Measurements from ENCODE around the gene PGLYRP2. TPM values are rescaled to one million over a fixed set of nuclear protein-coding genes. Genes with fewer than 3 reads are reported as not detected.
A peak's percentile ranks its signal among the peaks of the same experiment; 100 is the strongest.

PGLYRP2 gene
- total RNA-seq, 2 donors from 2014 or later: not detected

DNA sequence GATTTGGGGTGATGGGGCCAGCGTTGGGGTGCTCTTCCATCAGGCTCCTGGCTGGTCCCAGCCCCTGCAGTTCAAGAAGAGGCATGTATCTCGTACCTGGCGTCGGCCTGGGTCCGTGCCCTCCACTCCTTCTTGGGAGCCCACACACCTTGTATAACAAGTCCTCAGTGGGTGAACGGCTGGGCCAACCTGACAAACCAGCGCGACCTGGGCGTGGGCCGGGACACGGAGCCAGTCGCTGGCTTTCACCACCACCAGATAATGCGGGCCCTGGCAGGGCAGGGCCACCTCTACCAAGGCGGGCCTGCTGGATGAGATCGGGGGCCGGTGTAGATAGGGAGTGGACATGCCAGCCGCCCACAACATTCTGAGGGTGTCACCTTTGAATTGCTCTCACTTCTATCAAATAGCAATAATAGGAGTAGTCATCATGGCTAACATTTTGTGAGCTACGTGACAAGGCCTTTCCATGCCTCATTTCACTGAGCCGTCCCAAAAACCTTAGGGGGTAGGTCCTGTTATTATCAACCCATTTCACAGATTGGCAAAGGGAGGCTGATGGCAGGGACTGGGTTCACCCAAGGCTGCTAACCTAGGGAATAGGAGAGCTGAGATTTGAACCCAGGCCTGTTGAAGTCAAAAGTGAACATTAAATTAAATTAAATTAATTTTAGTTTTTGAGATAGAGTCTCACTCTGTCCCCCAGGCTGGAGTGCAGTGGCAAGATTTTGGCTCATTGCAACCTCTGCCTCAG, 32.5 kb upstream of the PGLYRP2 start:
- peaks cover 4% of the 10 kb centered on the region for H3K27me3 Mint-ChIP-seq (ENCODE audit: insufficient read depth)
- TF ChIP-seq, protein P1, sequence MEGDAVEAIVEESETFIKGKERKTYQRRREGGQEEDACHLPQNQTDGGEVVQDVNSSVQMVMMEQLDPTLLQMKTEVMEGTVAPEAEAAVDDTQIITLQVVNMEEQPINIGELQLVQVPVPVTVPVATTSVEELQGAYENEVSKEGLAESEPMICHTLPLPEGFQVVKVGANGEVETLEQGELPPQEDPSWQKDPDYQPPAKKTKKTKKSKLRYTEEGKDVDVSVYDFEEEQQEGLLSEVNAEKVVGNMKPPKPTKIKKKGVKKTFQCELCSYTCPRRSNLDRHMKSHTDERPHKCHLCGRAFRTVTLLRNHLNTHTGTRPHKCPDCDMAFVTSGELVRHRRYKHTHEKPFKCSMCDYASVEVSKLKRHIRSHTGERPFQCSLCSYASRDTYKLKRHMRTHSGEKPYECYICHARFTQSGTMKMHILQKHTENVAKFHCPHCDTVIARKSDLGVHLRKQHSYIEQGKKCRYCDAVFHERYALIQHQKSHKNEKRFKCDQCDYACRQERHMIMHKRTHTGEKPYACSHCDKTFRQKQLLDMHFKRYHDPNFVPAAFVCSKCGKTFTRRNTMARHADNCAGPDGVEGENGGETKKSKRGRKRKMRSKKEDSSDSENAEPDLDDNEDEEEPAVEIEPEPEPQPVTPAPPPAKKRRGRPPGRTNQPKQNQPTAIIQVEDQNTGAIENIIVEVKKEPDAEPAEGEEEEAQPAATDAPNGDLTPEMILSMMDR (conservative IDR thresholded peaks at IDR 0.05): no peak
- no peak for DNase-seq
- H3K27me3 ChIP-seq (ENCODE audit: control insufficient read depth, insufficient read depth, low read length, poor library complexity, severe bottlenecking): no peaks in the 10 kb centered on the region
- H3K4me1 Mint-ChIP-seq: no peaks in the 10 kb centered on the region
- H3K36me3 Mint-ChIP-seq (ENCODE audit: low read depth): peaks cover 3% of the 10 kb centered on the region
- no peak overlapping the region for H3K9ac ChIP-seq (ENCODE audit: extremely low read depth, low read length, poor library complexity, severe bottlenecking)
- H3K9me3 ChIP-seq (ENCODE audit: control insufficient read depth, low read length): peaks cover 28% of the 10 kb centered on the region
- H3K4me1 ChIP-seq (ENCODE audit: control insufficient read depth, insufficient read depth, low read length): no peaks in the 10 kb centered on the region
- no peak overlapping the region for H3K27ac Mint-ChIP-seq
- no peak overlapping the region for H3K27ac ChIP-seq (ENCODE audit: low read depth, low read length)
- no peak overlapping the region for H3K4me3 Mint-ChIP-seq
- 87% methylated on average over 11 to 19 of the region's 19 CpGs for WGBS, 2 experiments (ENCODE audit: insufficient coverage in 1 of 2, insufficient read length in 1 of 2)
- no peak overlapping the region for H3K4me3 ChIP-seq (ENCODE audit: low read length)
- H3K36me3 ChIP-seq (ENCODE audit: control insufficient read depth, insufficient read depth, low read length): no peaks in the 10 kb centered on the region
- H3K9me3 Mint-ChIP-seq: peaks cover 84% of the 10 kb centered on the region

- peaks cover 27% of the 10 kb centered on the region for H3K9me3 ChIP-seq (ENCODE audit: control insufficient read depth, low read length)
- H3K36me3 Mint-ChIP-seq (ENCODE audit: low read depth): peaks cover 3% of the 10 kb centered on the region
- H3K36me3 ChIP-seq (ENCODE audit: control insufficient read depth, insufficient read depth, low read length): no peaks in the 10 kb centered on the region
- H3K27me3 Mint-ChIP-seq (ENCODE audit: insufficient read depth): peaks cover 4% of the 10 kb centered on the region
- no peak within 1 kb of the TSS for H3K4me3 Mint-ChIP-seq
- H3K9me3 Mint-ChIP-seq: peaks cover 81% of the 10 kb centered on the region
- H3K27me3 ChIP-seq (ENCODE audit: control insufficient read depth, insufficient read depth, low read length, poor library complexity, severe bottlenecking): no peaks in the 10 kb centered on the region
- no peak within 1 kb of the TSS for H3K27ac ChIP-seq (ENCODE audit: low read depth, low read length)
- H3K4me1 ChIP-seq (ENCODE audit: control insufficient read depth, insufficient read depth, low read length): no peaks in the 10 kb centered on the region
- no peak within 1 kb of the TSS for H3K4me3 ChIP-seq (ENCODE audit: low read length)
- DNase-seq: peak; percentile 68
- no peak within 1 kb of the TSS for H3K9ac ChIP-seq (ENCODE audit: extremely low read depth, low read length, poor library complexity, severe bottlenecking)
- no peak within 1 kb of the TSS for H3K27ac Mint-ChIP-seq
- WGBS, 2 experiments (ENCODE audit: insufficient coverage in 1 of 2, insufficient read length in 1 of 2): 89 to 92% methylated on average over 13 to 52 of the region's 52 CpGs
- no peaks in the 10 kb centered on the region for H3K4me1 Mint-ChIP-seq
- TF ChIP-seq, protein P1 (conservative IDR thresholded peaks at IDR 0.05): no peak
Observed at GRCh38 chr19:15508035-15508710, 28.9 kb upstream of the PGLYRP2 start, which contains the start of gene CYP4F22. Gene CYP4F22 (plus strand): TSS chr19:15508525. CDS start chr19:15525337, 16,812 bp downstream.

- H3K27ac Mint-ChIP-seq: no peak overlapping the region
- H3K27me3 Mint-ChIP-seq (ENCODE audit: insufficient read depth): peaks cover 4% of the 10 kb centered on the region
- H3K27me3 ChIP-seq (ENCODE audit: control insufficient read depth, insufficient read depth, low read length, poor library complexity, severe bottlenecking): no peaks in the 10 kb centered on the region
- no peak overlapping the region for H3K4me3 Mint-ChIP-seq
- peaks cover 3% of the 10 kb centered on the region for H3K36me3 Mint-ChIP-seq (ENCODE audit: low read depth)
- no peak for DNase-seq
- H3K27ac ChIP-seq (ENCODE audit: low read depth, low read length): no peak overlapping the region
- H3K9me3 ChIP-seq (ENCODE audit: control insufficient read depth, low read length): peaks cover 27% of the 10 kb centered on the region
- H3K9me3 Mint-ChIP-seq: peaks cover 80% of the 10 kb centered on the region
- 38 to 71% methylated on average over 3 to 14 of the region's 14 CpGs for WGBS, 2 experiments (ENCODE audit: insufficient coverage in 1 of 2, insufficient read length in 1 of 2)
- H3K4me1 ChIP-seq (ENCODE audit: control insufficient read depth, insufficient read depth, low read length): no peaks in the 10 kb centered on the region
- H3K4me3 ChIP-seq (ENCODE audit: low read length): no peak overlapping the region
- TF ChIP-seq, protein P1 (conservative IDR thresholded peaks at IDR 0.05): no peak
- H3K9ac ChIP-seq (ENCODE audit: extremely low read depth, low read length, poor library complexity, severe bottlenecking): no peak overlapping the region
- H3K4me1 Mint-ChIP-seq: no peaks in the 10 kb centered on the region
- no peaks in the 10 kb centered on the region for H3K36me3 ChIP-seq (ENCODE audit: control insufficient read depth, insufficient read depth, low read length)
Observed at GRCh38 chr19:15507068-15508034, 28.1 kb upstream of the PGLYRP2 start.
